Neural crest cell (in vitro differentiated cells): ENCODE measurements around the gene HNRNPC. TPM values are rescaled to one million over a fixed set of nuclear protein-coding genes. Genes with fewer than 3 reads are reported as not detected.

Source experiments
- DNase-seq: peaks from one replicate; pipeline ENCODE4 v3.0.0; 2021; ENCODE audit warnings: low read depth, mixed read lengths, low spot score
- H3K27ac Mint-ChIP-seq: one replicate; pipeline ENCODE4 v1.8.0; 2021; ENCODE audit warnings: mild to moderate bottlenecking, mixed read lengths; ENCODE audit not compliant: unreplicated experiment
- H3K27me3 Mint-ChIP-seq: 2 replicates; pipeline ENCODE4 v1.8.0; 2021; ENCODE audit warnings: low read depth, mild to moderate bottlenecking, mixed read lengths
- H3K36me3 Mint-ChIP-seq: 2 replicates; pipeline ENCODE4 v1.8.0; 2021; ENCODE audit warnings: low read depth, mild to moderate bottlenecking, mixed read lengths
- H3K4me1 Mint-ChIP-seq: 2 replicates; pipeline ENCODE4 v1.8.0; 2021; ENCODE audit warnings: mixed read lengths
- H3K4me3 Mint-ChIP-seq: one replicate; pipeline ENCODE4 v1.8.0; 2021; ENCODE audit warnings: mild to moderate bottlenecking, mixed read lengths
- H3K9me3 Mint-ChIP-seq: 2 replicates; pipeline ENCODE4 v1.8.0; 2021; ENCODE audit warnings: mixed read lengths
- total RNA-seq: library from RNA; stranded (reverse); gene quantifications from 2 replicates; pipeline ENCODE4 v1.2.1, GENCODE V29; 2021
- TF ChIP-seq, protein P1 (sequence below): fragments of 200-600 bp; sonication (generic); conservative IDR thresholded peaks from 2 replicates; pipeline ENCODE4 v1.5.0; 2021; ENCODE audit warnings: antibody characterized with exemption, mild to moderate bottlenecking

The HNRNPC gene
- total RNA-seq, 1 donor from 2014 or later, result 993 TPM

- TF ChIP-seq, protein P1, sequence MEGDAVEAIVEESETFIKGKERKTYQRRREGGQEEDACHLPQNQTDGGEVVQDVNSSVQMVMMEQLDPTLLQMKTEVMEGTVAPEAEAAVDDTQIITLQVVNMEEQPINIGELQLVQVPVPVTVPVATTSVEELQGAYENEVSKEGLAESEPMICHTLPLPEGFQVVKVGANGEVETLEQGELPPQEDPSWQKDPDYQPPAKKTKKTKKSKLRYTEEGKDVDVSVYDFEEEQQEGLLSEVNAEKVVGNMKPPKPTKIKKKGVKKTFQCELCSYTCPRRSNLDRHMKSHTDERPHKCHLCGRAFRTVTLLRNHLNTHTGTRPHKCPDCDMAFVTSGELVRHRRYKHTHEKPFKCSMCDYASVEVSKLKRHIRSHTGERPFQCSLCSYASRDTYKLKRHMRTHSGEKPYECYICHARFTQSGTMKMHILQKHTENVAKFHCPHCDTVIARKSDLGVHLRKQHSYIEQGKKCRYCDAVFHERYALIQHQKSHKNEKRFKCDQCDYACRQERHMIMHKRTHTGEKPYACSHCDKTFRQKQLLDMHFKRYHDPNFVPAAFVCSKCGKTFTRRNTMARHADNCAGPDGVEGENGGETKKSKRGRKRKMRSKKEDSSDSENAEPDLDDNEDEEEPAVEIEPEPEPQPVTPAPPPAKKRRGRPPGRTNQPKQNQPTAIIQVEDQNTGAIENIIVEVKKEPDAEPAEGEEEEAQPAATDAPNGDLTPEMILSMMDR, result no peak
- peaks cover 29% of the 10 kb centered on the region for H3K36me3 Mint-ChIP-seq
- DNase-seq, result no peak
- H3K4me1 Mint-ChIP-seq, result peaks cover 22% of the 10 kb centered on the region
- H3K27ac Mint-ChIP-seq, result no peak overlapping the region
- H3K4me3 Mint-ChIP-seq, result no peak overlapping the region
- H3K9me3 Mint-ChIP-seq, result no peaks in the 10 kb centered on the region
- H3K27me3 Mint-ChIP-seq, result no peaks in the 10 kb centered on the region
Measured at GRCh38 chr14:21245813-21246212, 23.4 kb downstream of the HNRNPC start.

GRCh38 chr14:21244544-21244943 is 24.7 kb downstream of the HNRNPC start:
- Mint-ChIP-seq H3K27ac (no peak overlapping the region), H3K9me3 (no peaks in the 10 kb centered on the region), H3K4me1 (peaks cover 22% of the 10 kb centered on the region), H3K36me3 (peaks cover 18% of the 10 kb centered on the region), H3K27me3 (no peaks in the 10 kb centered on the region), H3K4me3 (no peak overlapping the region)
- no peak for DNase-seq
- TF ChIP-seq, protein P1, result no peak

GRCh38 chr14:21241218-21241819 is 27.9 kb downstream of the HNRNPC start:
- Mint-ChIP-seq H3K27me3 (no peaks in the 10 kb centered on the region), H3K9me3 (no peaks in the 10 kb centered on the region), H3K27ac (no peak overlapping the region), H3K4me3 (no peak overlapping the region), H3K36me3 (peaks cover 10% of the 10 kb centered on the region), H3K4me1 (peaks cover 23% of the 10 kb centered on the region)
- DNase-seq, result no peak
- TF ChIP-seq, protein P1, result peak; percentile 65

DNA sequence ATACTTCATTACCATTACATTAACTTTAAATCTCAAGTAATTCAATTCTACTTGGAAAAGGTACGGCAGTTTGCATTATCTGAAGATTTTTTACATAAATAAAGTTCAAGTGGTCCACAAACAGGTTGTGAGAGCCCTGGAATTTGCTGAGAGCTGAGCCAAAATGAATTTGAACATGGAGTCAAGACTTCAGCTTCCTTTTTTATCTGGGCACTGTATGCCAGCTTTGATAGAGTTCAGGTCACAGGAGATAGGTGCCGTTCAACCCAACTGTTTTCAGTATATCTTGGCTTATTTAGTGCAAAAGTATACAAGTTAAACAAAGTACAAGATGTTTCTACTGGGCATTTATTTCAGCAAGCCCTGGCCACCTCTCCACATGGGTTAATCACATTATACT is 28.8 kb downstream of the HNRNPC start:
- Mint-ChIP-seq H3K9me3 (no peaks in the 10 kb centered on the region), H3K4me1 (peaks cover 23% of the 10 kb centered on the region), H3K27me3 (no peaks in the 10 kb centered on the region), H3K36me3 (peaks cover 10% of the 10 kb centered on the region), H3K27ac (no peak overlapping the region), H3K4me3 (no peak overlapping the region)
- TF ChIP-seq, protein P1, result no peak
- DNase-seq, result no peak

GRCh38 chr14:21238823-21239518 is 30.3 kb downstream of the HNRNPC start:
- no peak for DNase-seq
- Mint-ChIP-seq H3K27ac (peak overlapping the region; percentile 57), H3K36me3 (peaks cover 12% of the 10 kb centered on the region), H3K4me3 (no peak overlapping the region), H3K4me1 (peaks cover 29% of the 10 kb centered on the region), H3K27me3 (no peaks in the 10 kb centered on the region), H3K9me3 (no peaks in the 10 kb centered on the region)
- TF ChIP-seq, protein P1, result no peak
